CD4-positive, alpha-beta T cell treated with Interleukin-15 for 1 hour (primary cell): ENCODE data around the gene CLSTN2.

Experiments used
- DNase-seq: peaks from one replicate; pipeline ENCODE4 v3.0.0-alpha.2; 2020

The CLSTN2 gene

GRCh38 chr3:139944256-139944910, 9.4 kb downstream of the CLSTN2 start:
- DNase-seq: no peak

DNA sequence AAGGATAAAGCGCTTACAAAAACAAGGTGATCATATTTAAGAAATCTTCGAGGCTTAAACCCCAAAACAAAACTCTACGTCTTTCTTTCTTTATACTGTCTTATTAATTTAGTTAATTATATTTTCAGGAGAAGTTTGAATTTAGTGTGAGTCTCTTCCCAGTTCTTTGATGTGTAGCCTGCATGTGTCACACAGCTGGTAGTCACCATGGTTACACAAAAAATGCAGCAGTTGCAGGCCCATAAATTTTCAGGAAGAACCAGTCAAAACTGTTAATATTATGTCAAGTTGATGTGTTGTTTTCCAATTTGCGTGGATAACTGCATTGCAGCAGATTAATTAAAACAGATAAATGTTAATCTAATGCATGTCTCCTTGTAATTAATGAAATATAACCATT, 10.4 kb downstream of the CLSTN2 start:
- DNase-seq: no peak

GRCh38 chr3:139945942-139946341, 11.0 kb downstream of the CLSTN2 start:
- DNase-seq: no peak

GRCh38 chr3:139948467-139948866, 13.5 kb downstream of the CLSTN2 start:
- DNase-seq: no peak

DNA sequence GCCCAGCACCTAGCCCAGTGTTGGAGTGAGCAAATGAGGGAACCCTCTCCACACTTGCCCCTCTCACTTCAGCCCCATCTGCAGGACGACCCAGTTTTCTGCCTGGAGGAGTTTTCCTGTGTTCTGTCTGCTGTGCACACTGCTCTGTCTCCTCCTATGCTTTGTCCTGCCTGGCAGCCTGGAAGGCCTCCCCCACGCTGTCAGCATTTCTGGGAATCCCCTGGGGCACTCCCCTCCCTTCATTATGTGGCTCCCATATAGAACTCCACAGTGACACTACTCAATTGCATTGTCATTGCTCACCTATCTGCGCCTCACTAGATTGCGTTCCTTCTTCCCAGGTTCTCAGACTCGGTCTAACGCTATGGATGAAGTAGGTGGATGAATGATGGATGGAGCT, 13.9 kb downstream of the CLSTN2 start:
- DNase-seq: no peak

DNA sequence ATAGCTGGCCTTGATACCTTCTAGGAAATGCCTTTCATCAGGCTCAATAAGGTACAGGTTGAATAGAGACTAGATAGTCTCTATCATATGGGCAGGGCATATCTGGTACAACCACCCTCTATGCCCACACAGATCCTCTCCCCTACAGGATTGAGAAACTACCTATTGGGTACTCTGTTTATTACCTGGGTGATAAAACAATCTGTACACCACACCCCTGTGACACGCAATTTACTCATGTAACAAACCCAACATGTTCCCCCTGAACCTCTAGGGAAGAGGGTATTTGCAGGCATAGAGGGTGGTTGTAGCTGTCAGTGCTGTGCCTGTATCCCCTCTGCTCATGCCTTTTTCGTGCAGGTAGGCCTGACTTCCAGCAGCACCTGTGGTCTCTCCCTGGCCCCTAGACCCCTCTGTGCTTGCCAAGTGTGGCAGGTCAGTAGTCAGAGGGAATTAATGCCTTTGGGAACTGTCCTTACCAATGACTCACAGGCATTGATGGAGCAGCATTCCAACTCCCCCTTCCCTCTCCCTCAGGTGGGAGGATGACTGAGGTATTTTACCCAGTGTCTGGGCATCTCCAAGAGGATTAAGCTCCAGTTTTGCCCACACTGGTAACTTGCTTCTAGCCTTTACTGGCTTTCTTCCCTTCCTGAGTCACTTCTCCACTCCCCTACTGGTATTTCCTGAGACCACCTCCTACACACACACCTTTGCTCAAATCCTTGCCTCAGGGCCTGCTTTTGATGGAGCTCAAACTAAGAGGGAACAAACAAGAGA, 18.3 kb downstream of the CLSTN2 start:
- no peak for DNase-seq

DNA sequence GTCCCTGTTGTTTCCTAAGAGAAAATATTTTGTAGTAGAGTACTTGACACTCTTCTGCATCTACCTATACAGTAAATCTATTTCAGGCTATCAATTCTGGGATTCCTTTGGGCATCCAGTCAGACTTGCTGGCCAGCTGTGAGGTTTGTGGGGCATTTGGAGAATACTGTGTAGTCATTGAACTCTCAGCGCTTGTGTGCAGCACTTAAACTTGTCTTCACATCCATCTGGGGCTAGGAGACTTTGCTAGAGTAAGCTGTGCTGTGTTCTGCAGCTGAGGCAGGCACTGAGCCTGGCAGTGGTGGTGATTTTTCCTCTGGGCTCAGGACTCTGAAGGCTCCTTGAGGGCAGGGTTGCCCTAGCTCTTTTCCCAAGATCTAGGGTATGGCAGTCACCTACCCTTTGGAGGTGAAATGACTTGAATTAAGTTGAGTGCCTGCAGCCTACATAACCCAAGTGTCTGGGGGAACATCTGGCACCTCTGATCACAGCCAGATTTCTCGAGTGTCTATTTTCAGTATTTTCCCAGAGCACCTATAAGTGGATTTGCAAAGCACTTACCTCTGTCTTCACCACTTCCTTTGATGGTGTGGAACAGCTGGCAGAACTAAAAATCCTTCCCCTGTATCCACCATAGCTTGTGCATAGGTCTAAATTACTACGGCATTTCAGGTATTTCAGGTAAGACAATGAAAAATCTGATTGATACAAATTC, 19.3 kb downstream of the CLSTN2 start:
- DNase-seq: no peak

DNA sequence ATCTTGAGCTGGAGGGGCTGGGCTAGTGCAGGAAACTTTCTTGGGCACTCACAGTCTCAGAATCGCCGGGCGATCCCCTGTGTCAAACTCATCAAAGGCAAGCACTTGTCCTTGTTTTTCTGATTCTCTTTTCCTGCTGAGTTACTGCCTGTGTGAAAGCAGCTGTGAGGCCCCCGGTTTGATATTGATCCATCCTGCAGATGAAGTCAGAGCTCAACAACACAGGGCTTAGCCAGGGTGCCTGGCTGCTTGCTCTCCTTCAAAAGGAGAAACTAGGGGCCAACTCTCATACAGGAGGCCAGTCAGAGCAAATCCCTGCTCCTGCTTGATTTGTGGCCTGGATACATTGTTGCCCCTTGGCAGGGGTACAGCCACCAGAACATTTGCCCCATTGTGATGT, 22.9 kb downstream of the CLSTN2 start:
- DNase-seq: no peak

DNA sequence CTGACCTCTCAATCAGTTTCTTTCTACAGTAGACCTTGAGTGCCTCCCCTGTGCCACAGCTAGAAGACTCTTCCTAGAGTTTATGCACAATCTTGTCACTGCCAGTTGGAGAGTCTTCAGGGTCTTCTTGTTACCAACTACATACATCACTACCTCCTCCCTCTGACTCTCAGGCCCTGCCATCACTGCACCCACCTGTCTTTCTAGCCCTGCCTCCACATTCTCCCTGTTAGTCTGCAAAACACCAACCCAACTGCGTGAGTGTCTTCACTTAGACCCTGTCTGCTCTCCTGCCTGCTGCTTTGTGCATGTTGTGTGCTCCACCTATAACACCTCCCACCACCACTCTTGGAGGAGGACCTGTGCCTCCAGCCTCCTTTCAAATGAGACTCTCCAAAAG, 34.4 kb downstream of the CLSTN2 start:
- DNase-seq: no peak

DNA sequence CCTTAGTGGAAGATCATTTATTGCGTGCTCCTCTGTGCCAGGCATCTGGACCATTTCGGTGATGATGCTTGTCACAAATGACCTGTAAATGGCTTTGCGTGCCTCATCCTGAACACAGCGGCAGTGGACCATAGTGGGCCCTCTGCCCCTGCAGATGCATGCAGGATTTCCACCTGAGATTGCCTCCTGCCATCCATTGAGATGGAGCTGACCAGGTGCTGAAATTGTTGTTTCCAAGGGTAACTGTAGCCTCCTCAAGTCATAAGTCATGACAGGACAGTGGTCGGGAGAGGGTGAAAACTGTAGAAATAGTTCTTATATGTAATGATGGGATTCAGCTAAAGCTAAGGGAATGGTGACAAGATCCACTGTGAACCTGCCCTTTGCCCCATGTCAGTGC, 35.5 kb downstream of the CLSTN2 start:
- no peak for DNase-seq

DNA sequence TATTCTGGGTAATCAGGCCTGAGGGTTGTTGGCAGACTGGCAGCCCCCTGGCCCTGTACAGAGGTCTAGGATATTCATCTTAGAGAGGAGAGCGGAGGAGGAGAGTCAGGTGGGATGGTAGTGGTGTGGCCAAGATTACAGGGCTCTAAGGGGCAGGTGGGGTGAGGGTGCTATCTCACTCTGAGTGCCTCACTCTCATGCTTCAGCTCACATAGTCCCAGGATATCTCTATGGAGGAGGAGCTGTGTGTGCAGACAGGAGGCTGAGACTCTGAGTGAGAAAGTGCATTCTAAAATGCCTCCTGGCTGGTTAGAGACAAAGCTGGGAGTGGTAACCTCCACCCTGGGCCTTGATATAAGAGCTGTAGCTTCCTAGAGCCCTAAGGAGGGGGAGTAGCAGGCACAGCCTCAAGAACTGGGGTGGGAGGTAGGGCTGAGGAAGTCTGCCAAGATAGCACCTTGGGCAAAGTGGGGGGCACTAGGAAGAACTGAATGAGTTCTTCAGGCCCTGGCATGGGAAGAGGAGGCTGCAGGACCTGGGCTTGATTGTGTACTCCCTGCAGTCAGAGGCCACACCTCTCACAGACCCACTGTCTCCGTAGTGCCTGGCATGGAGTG, 39.9 kb downstream of the CLSTN2 start:
- DNase-seq: no peak

GRCh38 chr3:139975594-139976365, 40.8 kb downstream of the CLSTN2 start:
- DNase-seq: no peak

DNA sequence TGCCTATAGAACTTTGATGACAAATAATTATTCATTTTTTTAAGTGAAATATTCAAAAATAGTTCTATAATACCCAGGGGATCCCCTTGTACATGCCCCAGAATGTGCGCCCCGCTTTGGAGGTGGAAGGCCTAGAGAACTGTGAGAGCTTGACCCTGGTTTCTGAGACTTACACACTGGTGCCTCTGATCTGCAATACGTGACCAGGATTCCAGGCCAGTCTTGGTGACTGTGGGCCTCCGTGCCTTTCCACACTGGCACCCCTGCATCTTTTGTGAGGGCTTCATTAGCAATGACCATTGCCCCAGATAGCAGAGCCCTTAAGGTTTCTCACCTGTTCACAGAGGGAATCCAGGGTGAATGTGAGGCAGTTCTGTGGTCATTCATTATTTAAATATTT, 44.0 kb downstream of the CLSTN2 start:
- no peak for DNase-seq

DNA sequence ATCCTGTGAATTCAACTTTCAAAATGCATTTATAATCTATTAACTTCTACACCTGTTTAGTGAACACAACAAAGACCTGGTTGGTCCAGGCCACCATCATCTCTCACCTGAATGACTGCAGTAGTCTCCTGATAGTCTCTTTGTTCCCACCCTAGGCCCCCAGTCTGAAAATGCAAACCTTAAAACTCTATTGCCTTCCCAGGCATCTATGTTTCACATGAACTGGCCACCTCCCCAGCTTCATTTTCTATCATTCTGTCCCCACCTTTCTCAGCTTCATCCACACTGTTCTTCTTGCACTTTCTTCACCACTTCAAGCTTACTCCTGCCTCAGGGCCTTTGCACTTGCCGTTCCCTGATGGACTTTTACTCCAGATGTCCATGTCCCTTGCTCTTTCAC, 45.0 kb downstream of the CLSTN2 start:
- DNase-seq: no peak

DNA sequence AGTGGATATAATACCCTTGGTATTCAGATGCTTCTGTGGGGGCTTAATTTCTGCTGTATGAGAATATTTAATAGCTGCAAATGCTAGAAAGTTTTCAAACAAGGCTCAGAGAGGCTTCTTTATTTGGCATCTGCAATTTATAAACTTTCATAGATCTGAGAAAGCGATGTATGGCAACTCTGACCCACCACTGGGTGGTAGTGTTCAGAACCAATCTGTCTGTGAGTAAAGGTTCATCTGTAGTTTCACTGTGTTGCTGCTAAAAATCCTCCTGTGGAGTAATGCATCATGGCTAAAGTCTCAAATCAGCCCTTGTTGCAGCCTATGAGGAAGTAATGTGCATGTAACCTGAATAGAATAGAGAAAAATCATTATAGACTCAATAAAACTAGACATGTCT, 47.4 kb downstream of the CLSTN2 start:
- DNase-seq: no peak

GRCh38 chr3:139985576-139985975, 50.6 kb downstream of the CLSTN2 start:
- DNase-seq: no peak

DNA sequence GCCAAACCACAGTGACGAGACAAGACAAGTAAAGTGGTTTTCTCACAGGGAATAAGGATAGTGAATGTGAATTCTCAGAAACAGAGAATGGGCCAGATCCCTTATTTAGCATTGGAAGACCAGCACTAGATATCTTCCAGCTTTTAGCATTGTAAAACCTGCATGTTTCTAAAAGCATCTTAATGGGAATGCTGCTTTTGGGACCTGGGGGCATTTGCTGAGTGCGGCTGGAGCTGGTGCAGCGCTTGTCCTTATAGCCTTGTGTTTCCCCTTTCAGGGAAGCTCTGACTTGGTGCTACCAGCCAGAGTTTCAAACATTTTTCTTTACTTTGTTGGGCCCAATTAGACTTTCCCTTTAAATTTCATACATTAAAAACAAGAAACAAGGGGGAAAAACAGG, 52.9 kb downstream of the CLSTN2 start:
- DNase-seq: no peak

- DNase-seq: no peak
Measured at GRCh38 chr3:139988472-139989156, 53.6 kb downstream of the CLSTN2 start.

- DNase-seq: no peak
Measured at GRCh38 chr3:139994891-139995290, 59.9 kb downstream of the CLSTN2 start.

GRCh38 chr3:140004271-140004670, 69.3 kb downstream of the CLSTN2 start:
- no peak for DNase-seq

GRCh38 chr3:140006331-140006730, 71.3 kb downstream of the CLSTN2 start:
- DNase-seq: no peak

- no peak for DNase-seq
Measured at GRCh38 chr3:140007081-140007480, 72.1 kb downstream of the CLSTN2 start.
